Measurements from ENCODE around the gene TAF15. TPM values are rescaled to one million over a fixed set of nuclear protein-coding genes. Genes with fewer than 3 reads are reported as not detected.
A peak's percentile ranks its signal among the peaks of the same experiment; 100 is the strongest.

TAF15 gene
- 100 to 1,000 TPM; 153 to 165 TPM for total RNA-seq
- 40.0 to 68.1 reads per million in 2 donors for total RNA-seq

- Mint-ChIP-seq H3K27ac (peak within 1 kb of the TSS; percentile 97), H3K27me3 (no peaks in the 10 kb centered on the region), H3K4me1 (peaks cover 38% of the 10 kb centered on the region), H3K36me3 (ENCODE audit: low read depth) (no peaks in the 10 kb centered on the region), H3K4me3 (peak within 1 kb of the TSS; percentile 96)
- no peaks in the 10 kb centered on the region for H3K9me3 ChIP-seq (ENCODE audit: control insufficient read depth, low read length, poor library complexity, severe bottlenecking)
- peak; percentile 91 to 94 (median 91) for DNase-seq
- peak; percentile 94 for ATAC-seq
Measured at GRCh38 chr17:35808962-35809854, at the start of gene TAF15. TAF15 (plus strand) TSS chr17:35809484; CDS start chr17:35809570, 86 bp downstream.

- H3K9me3 ChIP-seq (ENCODE audit: control insufficient read depth, low read length, poor library complexity, severe bottlenecking), result no peaks in the 10 kb centered on the region
- Mint-ChIP-seq H3K27me3 (no peaks in the 10 kb centered on the region), H3K4me3 (no peak within 1 kb of the TSS), H3K4me1 (peaks cover 5% of the 10 kb centered on the region), H3K27ac (no peak within 1 kb of the TSS), H3K36me3 (ENCODE audit: low read depth) (no peaks in the 10 kb centered on the region)
- ATAC-seq (no peak), DNase-seq (no peak)
Measured at GRCh38 chr17:35760587-35760986, 48.7 kb upstream of the TAF15 start, which contains the start of gene C17orf50. C17orf50 (plus strand) TSS chr17:35760887; CDS start chr17:35760942, 55 bp downstream.

GRCh38 chr17:35761601-35762000 is 47.7 kb upstream of the TAF15 start:
- peaks cover 5% of the 10 kb centered on the region for H3K4me1 Mint-ChIP-seq
- H3K4me3 Mint-ChIP-seq, result no peak overlapping the region
- H3K27ac Mint-ChIP-seq, result no peak overlapping the region
- H3K9me3 ChIP-seq (ENCODE audit: control insufficient read depth, low read length, poor library complexity, severe bottlenecking), result no peaks in the 10 kb centered on the region
- H3K27me3 Mint-ChIP-seq, result no peaks in the 10 kb centered on the region
- ATAC-seq (no peak), DNase-seq (no peak)
- no peaks in the 10 kb centered on the region for H3K36me3 Mint-ChIP-seq (ENCODE audit: low read depth)

- no peak for ATAC-seq
- Mint-ChIP-seq H3K36me3 (ENCODE audit: low read depth) (no peaks in the 10 kb centered on the region), H3K4me3 (peak overlapping the region; percentile 93), H3K27me3 (peaks cover 10% of the 10 kb centered on the region), H3K27ac (no peak overlapping the region), H3K4me1 (peaks cover 5% of the 10 kb centered on the region)
- DNase-seq, result no peak
- no peaks in the 10 kb centered on the region for H3K9me3 ChIP-seq (ENCODE audit: control insufficient read depth, low read length, poor library complexity, severe bottlenecking)
Measured at GRCh38 chr17:35763767-35764122, 45.5 kb upstream of the TAF15 start.

GRCh38 chr17:35764123-35764991 is 44.9 kb upstream of the TAF15 start:
- Mint-ChIP-seq H3K27me3 (peaks cover 10% of the 10 kb centered on the region), H3K4me1 (peaks cover 6% of the 10 kb centered on the region), H3K36me3 (ENCODE audit: low read depth) (no peaks in the 10 kb centered on the region), H3K4me3 (peak overlapping the region; percentile 93), H3K27ac (no peak overlapping the region)
- peak; percentile 88 for ATAC-seq
- peak; percentile 78 to 80 (median 79) for DNase-seq
- H3K9me3 ChIP-seq (ENCODE audit: control insufficient read depth, low read length, poor library complexity, severe bottlenecking), result no peaks in the 10 kb centered on the region

GRCh38 chr17:35765086-35765710 is 44.1 kb upstream of the TAF15 start:
- ATAC-seq (no peak), DNase-seq (no peak)
- peak overlapping the region; percentile 93 for H3K4me3 Mint-ChIP-seq
- no peaks in the 10 kb centered on the region for H3K36me3 Mint-ChIP-seq (ENCODE audit: low read depth)
- no peaks in the 10 kb centered on the region for H3K9me3 ChIP-seq (ENCODE audit: control insufficient read depth, low read length, poor library complexity, severe bottlenecking)
- H3K27ac Mint-ChIP-seq, result no peak overlapping the region
- H3K4me1 Mint-ChIP-seq, result peaks cover 7% of the 10 kb centered on the region
- peaks cover 10% of the 10 kb centered on the region for H3K27me3 Mint-ChIP-seq

GRCh38 chr17:35765756-35766488 is 43.4 kb upstream of the TAF15 start:
- peaks cover 7% of the 10 kb centered on the region for H3K4me1 Mint-ChIP-seq
- H3K27ac Mint-ChIP-seq, result no peak overlapping the region
- H3K36me3 Mint-ChIP-seq (ENCODE audit: low read depth), result no peaks in the 10 kb centered on the region
- no peaks in the 10 kb centered on the region for H3K9me3 ChIP-seq (ENCODE audit: control insufficient read depth, low read length, poor library complexity, severe bottlenecking)
- ATAC-seq (no peak), DNase-seq (no peak)
- H3K4me3 Mint-ChIP-seq, result no peak overlapping the region
- peaks cover 10% of the 10 kb centered on the region for H3K27me3 Mint-ChIP-seq

GRCh38 chr17:35766489-35766877 is 42.8 kb upstream of the TAF15 start:
- no peak overlapping the region for H3K27ac Mint-ChIP-seq
- no peak for ATAC-seq
- H3K27me3 Mint-ChIP-seq, result peaks cover 10% of the 10 kb centered on the region

GRCh38 chr17:35766903-35767510 is 42.3 kb upstream of the TAF15 start:
- Mint-ChIP-seq H3K4me3 (no peak overlapping the region), H3K27ac (no peak overlapping the region), H3K27me3 (peaks cover 13% of the 10 kb centered on the region), H3K4me1 (peaks cover 7% of the 10 kb centered on the region), H3K36me3 (ENCODE audit: low read depth) (no peaks in the 10 kb centered on the region)
- ATAC-seq (no peak), DNase-seq (no peak)
- H3K9me3 ChIP-seq (ENCODE audit: control insufficient read depth, low read length, poor library complexity, severe bottlenecking), result no peaks in the 10 kb centered on the region

More at GRCh38 chr17:35766489-35766877, 42.8 kb upstream of the TAF15 start:
- H3K4me3 Mint-ChIP-seq, result no peak overlapping the region
- H3K9me3 ChIP-seq (ENCODE audit: control insufficient read depth, low read length, poor library complexity, severe bottlenecking), result no peaks in the 10 kb centered on the region
- no peaks in the 10 kb centered on the region for H3K36me3 Mint-ChIP-seq (ENCODE audit: low read depth)
- H3K4me1 Mint-ChIP-seq, result peaks cover 7% of the 10 kb centered on the region
- DNase-seq, result no peak

GRCh38 chr17:35768797-35769196 is 40.5 kb upstream of the TAF15 start:
- peaks cover 7% of the 10 kb centered on the region for H3K4me1 Mint-ChIP-seq
- no peak overlapping the region for H3K4me3 Mint-ChIP-seq
- H3K27me3 Mint-ChIP-seq, result peaks cover 23% of the 10 kb centered on the region
- no peaks in the 10 kb centered on the region for H3K9me3 ChIP-seq (ENCODE audit: control insufficient read depth, low read length, poor library complexity, severe bottlenecking)
- no peak for DNase-seq
- ATAC-seq, result no peak
- H3K27ac Mint-ChIP-seq, result no peak overlapping the region
- no peaks in the 10 kb centered on the region for H3K36me3 Mint-ChIP-seq (ENCODE audit: low read depth)

GRCh38 chr17:35769895-35770486 is 39.3 kb upstream of the TAF15 start:
- no peak for ATAC-seq
- Mint-ChIP-seq H3K4me1 (peaks cover 2% of the 10 kb centered on the region), H3K36me3 (ENCODE audit: low read depth) (no peaks in the 10 kb centered on the region), H3K4me3 (no peak overlapping the region), H3K27me3 (peaks cover 32% of the 10 kb centered on the region), H3K27ac (no peak overlapping the region)
- DNase-seq, result no peak
- H3K9me3 ChIP-seq (ENCODE audit: control insufficient read depth, low read length, poor library complexity, severe bottlenecking), result no peaks in the 10 kb centered on the region

GRCh38 chr17:35773129-35773528 is 36.2 kb upstream of the TAF15 start:
- DNase-seq, result no peak
- no peaks in the 10 kb centered on the region for H3K36me3 Mint-ChIP-seq (ENCODE audit: low read depth)
- H3K9me3 ChIP-seq (ENCODE audit: control insufficient read depth, low read length, poor library complexity, severe bottlenecking), result no peaks in the 10 kb centered on the region
- H3K27ac Mint-ChIP-seq, result no peak overlapping the region
- H3K4me1 Mint-ChIP-seq, result peaks cover 2% of the 10 kb centered on the region
- peaks cover 36% of the 10 kb centered on the region for H3K27me3 Mint-ChIP-seq
- H3K4me3 Mint-ChIP-seq, result no peak overlapping the region
- no peak for ATAC-seq
